Measurements from ENCODE around the gene FOXO1.

DNA sequence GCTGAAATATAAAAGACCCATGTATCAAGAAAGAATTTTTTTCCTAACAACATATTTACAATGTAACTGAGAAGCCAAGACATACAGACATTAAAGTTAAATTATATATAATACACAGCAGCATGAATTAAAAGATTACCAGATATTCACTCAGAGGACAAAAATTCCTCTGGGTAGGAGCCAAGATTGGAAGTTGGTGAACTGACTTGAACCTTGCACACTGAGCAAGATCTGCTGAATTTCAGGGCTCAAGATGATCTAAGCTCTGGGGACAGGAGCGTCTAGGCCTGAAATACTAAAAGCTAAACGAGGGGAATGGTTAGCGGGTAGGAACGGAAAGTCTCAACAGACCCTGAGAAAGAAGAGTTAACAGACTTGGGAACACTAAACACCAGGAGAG, 8.5 kb downstream of the FOXO1 start:
- TF ChIP-seq, protein P1, sequence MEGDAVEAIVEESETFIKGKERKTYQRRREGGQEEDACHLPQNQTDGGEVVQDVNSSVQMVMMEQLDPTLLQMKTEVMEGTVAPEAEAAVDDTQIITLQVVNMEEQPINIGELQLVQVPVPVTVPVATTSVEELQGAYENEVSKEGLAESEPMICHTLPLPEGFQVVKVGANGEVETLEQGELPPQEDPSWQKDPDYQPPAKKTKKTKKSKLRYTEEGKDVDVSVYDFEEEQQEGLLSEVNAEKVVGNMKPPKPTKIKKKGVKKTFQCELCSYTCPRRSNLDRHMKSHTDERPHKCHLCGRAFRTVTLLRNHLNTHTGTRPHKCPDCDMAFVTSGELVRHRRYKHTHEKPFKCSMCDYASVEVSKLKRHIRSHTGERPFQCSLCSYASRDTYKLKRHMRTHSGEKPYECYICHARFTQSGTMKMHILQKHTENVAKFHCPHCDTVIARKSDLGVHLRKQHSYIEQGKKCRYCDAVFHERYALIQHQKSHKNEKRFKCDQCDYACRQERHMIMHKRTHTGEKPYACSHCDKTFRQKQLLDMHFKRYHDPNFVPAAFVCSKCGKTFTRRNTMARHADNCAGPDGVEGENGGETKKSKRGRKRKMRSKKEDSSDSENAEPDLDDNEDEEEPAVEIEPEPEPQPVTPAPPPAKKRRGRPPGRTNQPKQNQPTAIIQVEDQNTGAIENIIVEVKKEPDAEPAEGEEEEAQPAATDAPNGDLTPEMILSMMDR (IDR thresholded peaks at IDR 0.05 in 8 of 11, conservative IDR thresholded peaks at IDR 0.05 in 3 of 11): no peak
- TF ChIP-seq POLR2A (IDR thresholded peaks at IDR 0.05) (no peak), POLR2AphosphoS5 (IDR thresholded peaks at IDR 0.05) (no peak)
